SJCRH30 (cell line): ENCODE results near the gene RTN3. TPM values are rescaled to one million over a fixed set of nuclear protein-coding genes. Genes with fewer than 3 reads are reported as not detected.
A peak's percentile ranks its signal among the peaks of the same experiment; 100 is the strongest.

Experiments
- DNase-seq, 2 experiments: peaks; one replicate each; pipeline ENCODE4 v3.0.0-alpha.2; 2015 to 2020
- H3K27ac ChIP-seq: fragments of 250-450 bp; sonication (Bioruptor Pico); 2 replicates; pipeline ENCODE4 v1.5.1; 2020; ENCODE audit warnings: mild to moderate bottlenecking, moderate library complexity
- H3K27me3 ChIP-seq: fragments of 250-450 bp; sonication (Bioruptor Pico); 2 replicates; pipeline ENCODE4 v1.5.1; 2020; ENCODE audit warnings: mild to moderate bottlenecking, moderate library complexity
- H3K36me3 ChIP-seq: fragments of 250-450 bp; sonication (Bioruptor Pico); 2 replicates; pipeline ENCODE4 v1.5.1; 2020; ENCODE audit warnings: mild to moderate bottlenecking, moderate library complexity
- H3K4me1 ChIP-seq: fragments of 250-450 bp; sonication (Bioruptor Pico); 2 replicates; pipeline ENCODE4 v1.5.1; 2020; ENCODE audit warnings: mild to moderate bottlenecking, moderate library complexity
- H3K4me3 ChIP-seq: fragments of 250-450 bp; sonication (Bioruptor Pico); 2 replicates; pipeline ENCODE4 v1.5.1; 2020; ENCODE audit warnings: mild to moderate bottlenecking, moderate library complexity
- H3K9me3 ChIP-seq: fragments of 250-450 bp; sonication (Bioruptor Pico); replicated peaks from 2 replicates; pipeline ENCODE4 v1.5.1; 2020; ENCODE audit warnings: mild to moderate bottlenecking, moderate library complexity
- total RNA-seq: library from RNA; depleted of rRNA; stranded (reverse); fragments of >200 nt; shearing (Covaris generic); gene quantifications from 2 replicates; pipeline ENCODE4 v1.2.3, GENCODE V29; 2014; rRNA removed

Gene RTN3
- total RNA-seq, 1 experiment from 2014 or later, result 70.2 TPM

GRCh38 chr11:63793161-63793560 is 111.9 kb downstream of the RTN3 start:
- H3K4me1 ChIP-seq, result no peaks in the 10 kb centered on the region
- no peak overlapping the region for H3K27ac ChIP-seq
- no peaks in the 10 kb centered on the region for H3K27me3 ChIP-seq
- no peaks in the 10 kb centered on the region for H3K36me3 ChIP-seq
- H3K9me3 ChIP-seq, result peaks cover 10% of the 10 kb centered on the region
- H3K4me3 ChIP-seq, result no peak overlapping the region
- no peak for DNase-seq

GRCh38 chr11:63795066-63795465 is 113.8 kb downstream of the RTN3 start:
- no peaks in the 10 kb centered on the region for H3K4me1 ChIP-seq
- no peak overlapping the region for H3K27ac ChIP-seq
- no peak overlapping the region for H3K4me3 ChIP-seq
- H3K27me3 ChIP-seq, result no peaks in the 10 kb centered on the region
- no peak for DNase-seq
- peaks cover 10% of the 10 kb centered on the region for H3K9me3 ChIP-seq
- no peaks in the 10 kb centered on the region for H3K36me3 ChIP-seq

GRCh38 chr11:63800921-63801320 is 119.6 kb downstream of the RTN3 start:
- peaks cover 6% of the 10 kb centered on the region; the same call in 1 of the 2 replicates for H3K4me1 ChIP-seq
- H3K9me3 ChIP-seq, result no peaks in the 10 kb centered on the region
- DNase-seq, result no peak
- no peak overlapping the region for H3K27ac ChIP-seq
- H3K36me3 ChIP-seq, result no peaks in the 10 kb centered on the region
- H3K27me3 ChIP-seq, result no peaks in the 10 kb centered on the region
- H3K4me3 ChIP-seq, result no peak overlapping the region

- DNase-seq, result peak; percentile 17 to 27
- H3K27me3 ChIP-seq, result no peaks in the 10 kb centered on the region
- H3K27ac ChIP-seq, result no peak overlapping the region
- H3K4me3 ChIP-seq, result no peak overlapping the region
- no peaks in the 10 kb centered on the region for H3K36me3 ChIP-seq
- no peaks in the 10 kb centered on the region for H3K9me3 ChIP-seq
- H3K4me1 ChIP-seq, result peaks cover 6% of the 10 kb centered on the region; the same call in 1 of the 2 replicates
These were observed 121.5 kb downstream of the RTN3 start for GRCh38 chr11:63802637-63803414.

- H3K27me3 ChIP-seq, result no peaks in the 10 kb centered on the region
These were observed 123.0 kb downstream of the RTN3 start for GRCh38 chr11:63804259-63804658.

GRCh38 chr11:63805844-63806415 is 124.6 kb downstream of the RTN3 start:
- Histone ChIP-seq H3K27ac (no peak overlapping the region), H3K36me3 (no peaks in the 10 kb centered on the region), H3K27me3 (no peaks in the 10 kb centered on the region), H3K4me3 (no peak overlapping the region), H3K9me3 (no peaks in the 10 kb centered on the region), H3K4me1 (peaks cover 6% of the 10 kb centered on the region; the same call in 1 of the 2 replicates)
- DNase-seq, result no peak

More at GRCh38 chr11:63804259-63804658, 123.0 kb downstream of the RTN3 start:
- Histone ChIP-seq H3K4me3 (no peak overlapping the region), H3K9me3 (no peaks in the 10 kb centered on the region), H3K27ac (no peak overlapping the region), H3K36me3 (no peaks in the 10 kb centered on the region), H3K4me1 (peaks cover 6% of the 10 kb centered on the region; the same call in 1 of the 2 replicates)
- no peak for DNase-seq

Other genes with a start within 250 kb of the RTN3 start
- 0.06 TPM in 1 of 2 replicates, not detected in the other for gene PLAAT5, start 190.3 kb upstream of the RTN3 start, total RNA-seq
- gene LGALS12, start 175.4 kb upstream of the RTN3 start, total RNA-seq, result 0.14 TPM in 1 of 2 replicates, not detected in the other
- gene PLAAT4, start 144.7 kb upstream of the RTN3 start, total RNA-seq, result 0.18 and 0.38 TPM in 2 replicates
- gene PLAAT2, start 118.1 kb upstream of the RTN3 start, total RNA-seq, result not detected in 2 replicates
- 7.7 and 10.0 TPM in 2 replicates for gene PLAAT3, start 67.1 kb upstream of the RTN3 start, total RNA-seq
- gene ATL3, start 10.1 kb upstream of the RTN3 start, total RNA-seq, result 25.1 and 26.4 TPM in 2 replicates
- 20.3 and 21.7 TPM in 2 replicates for gene ZFTA, start 87.3 kb downstream of the RTN3 start, total RNA-seq
- 61.6 and 63.7 TPM in 2 replicates for gene SPINDOC, start 132.0 kb downstream of the RTN3 start, total RNA-seq
- gene MARK2, start 157.6 kb downstream of the RTN3 start, total RNA-seq, result 20.7 and 23.4 TPM in 2 replicates
- gene RCOR2, start 235.7 kb downstream of the RTN3 start, total RNA-seq, result 17.2 and 17.9 TPM in 2 replicates